AG04450 (cell line): ENCODE results near the gene NME9. TPM values are rescaled to one million over a fixed set of nuclear protein-coding genes. Genes with fewer than 3 reads are reported as not detected.

Source experiments
- CTCF ChIA-PET: fragments of 300-600, 350-600 bp; formaldehyde crosslinking; extraction: SDS; loops from one replicate; lab custom pipeline; 2022; ENCODE audit warnings: antibody characterized with exemption, inconsistent platforms; lab: Charles Lee
- POLR2A ChIA-PET: fragments of 350-600 bp; formaldehyde crosslinking; extraction: SDS; loops from one replicate; lab custom pipeline; 2021; ENCODE audit warnings: antibody characterized with exemption, inconsistent platforms; lab: Yijun Ruan, JAX
- DNase-seq: peaks from one replicate; pipeline ENCODE4 v3.0.0-alpha.2; 2011; ENCODE audit warnings: low read depth, low spot score
- H3K27ac ChIP-seq: one replicate; pipeline ENCODE4 v1.5.1; 2012; ENCODE audit warnings: low read depth, low read length, control low read depth
- H3K27me3 ChIP-seq: one replicate; pipeline ENCODE4 v1.6.0; 2012; ENCODE audit warnings: low read length; ENCODE audit not compliant: control insufficient read depth, insufficient read depth
- H3K4me3 ChIP-seq: 2 replicates; pipeline ENCODE4 v1.5.1; 2011; ENCODE audit warnings: mild to moderate bottlenecking, low read depth, low read length, control low read depth
- H3K9me3 ChIP-seq: 2 replicates; pipeline ENCODE4 v1.5.1; 2012; ENCODE audit warnings: low read length; ENCODE audit not compliant: control insufficient read depth, insufficient read depth
- polyA plus RNA-seq: library from polyadenylated mRNA; depleted of rRNA; stranded (reverse); fragments of >200 nt; gene quantifications from 2 replicates; pipeline ENCODE4 v1.2.3, GENCODE V29; 2011
- TF ChIP-seq, protein P1 (sequence below): IDR thresholded peaks from 2 replicates; pipeline ENCODE4 v1.5.1; 2011; ENCODE audit warnings: low read depth, low read length, control low read depth, inconsistent platforms

The NME9 gene
- polyA plus RNA-seq, 1 experiment: 0.19 TPM

DNA sequence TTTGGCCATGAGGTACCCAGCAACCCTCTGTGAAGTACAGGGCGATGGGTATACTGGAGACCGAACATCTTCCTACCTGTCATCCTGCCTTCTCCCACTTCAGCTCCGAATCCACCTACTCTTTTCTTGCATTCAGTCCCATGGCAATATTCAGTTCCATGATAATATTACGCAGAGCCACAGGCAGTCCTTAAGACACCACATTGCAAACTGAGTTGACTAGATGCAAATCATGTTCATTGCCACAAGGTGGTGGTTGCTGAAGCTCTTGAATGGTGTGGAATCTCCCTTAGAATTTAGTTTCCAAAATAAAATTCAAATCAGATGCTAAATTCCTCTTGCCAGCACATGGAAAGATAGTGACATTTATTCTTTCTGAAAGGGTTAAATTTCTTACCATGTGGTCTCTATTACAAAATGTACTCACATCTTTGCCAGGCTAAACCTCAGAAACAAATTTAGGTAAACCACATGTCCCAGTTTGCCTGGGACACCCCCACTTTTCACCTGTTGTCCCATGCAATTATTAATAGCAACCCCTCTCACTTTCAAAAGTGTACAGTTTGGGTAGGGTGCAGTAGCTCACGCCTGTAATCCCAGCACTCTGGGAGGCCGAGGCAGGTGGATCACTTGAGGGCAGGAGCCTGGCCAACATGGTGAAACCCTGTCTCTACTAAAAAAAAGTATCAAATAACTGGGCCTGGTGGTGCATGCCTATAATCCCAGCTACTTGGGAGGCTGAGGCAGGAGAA is 1.7 kb upstream of the NME9 start:
- peaks cover 8% of the 10 kb centered on the region for H3K27me3 ChIP-seq
- TF ChIP-seq, protein P1, sequence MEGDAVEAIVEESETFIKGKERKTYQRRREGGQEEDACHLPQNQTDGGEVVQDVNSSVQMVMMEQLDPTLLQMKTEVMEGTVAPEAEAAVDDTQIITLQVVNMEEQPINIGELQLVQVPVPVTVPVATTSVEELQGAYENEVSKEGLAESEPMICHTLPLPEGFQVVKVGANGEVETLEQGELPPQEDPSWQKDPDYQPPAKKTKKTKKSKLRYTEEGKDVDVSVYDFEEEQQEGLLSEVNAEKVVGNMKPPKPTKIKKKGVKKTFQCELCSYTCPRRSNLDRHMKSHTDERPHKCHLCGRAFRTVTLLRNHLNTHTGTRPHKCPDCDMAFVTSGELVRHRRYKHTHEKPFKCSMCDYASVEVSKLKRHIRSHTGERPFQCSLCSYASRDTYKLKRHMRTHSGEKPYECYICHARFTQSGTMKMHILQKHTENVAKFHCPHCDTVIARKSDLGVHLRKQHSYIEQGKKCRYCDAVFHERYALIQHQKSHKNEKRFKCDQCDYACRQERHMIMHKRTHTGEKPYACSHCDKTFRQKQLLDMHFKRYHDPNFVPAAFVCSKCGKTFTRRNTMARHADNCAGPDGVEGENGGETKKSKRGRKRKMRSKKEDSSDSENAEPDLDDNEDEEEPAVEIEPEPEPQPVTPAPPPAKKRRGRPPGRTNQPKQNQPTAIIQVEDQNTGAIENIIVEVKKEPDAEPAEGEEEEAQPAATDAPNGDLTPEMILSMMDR: peak; percentile 43
- ChIA-PET POLR2A (no interaction called here), CTCF (interaction anchor here (0.6 to 5.5 kb wide), 13 partner anchors 14 to 852 kb away, joined by 3 to 36 read pairs (median 5); partner anchors contain the start of genes CEP70 and MRAS)
- no peaks in the 10 kb centered on the region; the same call in 1 of the 2 replicates for H3K9me3 ChIP-seq
- no peak for DNase-seq
- H3K4me3 ChIP-seq: no peak overlapping the region
- H3K27ac ChIP-seq: no peak overlapping the region

DNA sequence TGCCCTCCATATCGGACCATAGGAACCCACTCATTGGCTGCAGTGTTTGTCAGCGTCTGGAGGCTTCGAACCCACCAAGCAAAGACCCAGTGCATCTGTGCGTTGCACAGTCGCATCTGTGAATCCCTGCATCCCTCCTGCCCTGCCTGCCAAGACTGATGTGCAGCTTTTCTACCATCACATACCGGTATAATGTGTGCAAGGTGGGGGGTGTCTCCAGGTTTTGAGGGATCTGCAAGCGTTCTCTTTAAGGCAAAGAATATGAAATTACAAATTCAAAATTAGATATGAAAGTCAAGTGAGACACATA is 288 bp upstream of the NME9 start:
- Histone ChIP-seq H3K27me3 (peaks cover 5% of the 10 kb centered on the region), H3K4me3 (peak overlapping the region; percentile 68), H3K9me3 (no peaks in the 10 kb centered on the region; the same call in 1 of the 2 replicates), H3K27ac (no peak overlapping the region)
- ChIA-PET POLR2A (no interaction called here), CTCF (interaction anchor here (0.6 to 5.2 kb wide), 6 partner anchors 15 to 1933 kb away, joined by 3 to 36 read pairs (median 4); partner anchors contain the start of gene MRAS)
- TF ChIP-seq, protein P1: no peak
- DNase-seq: no peak

DNA sequence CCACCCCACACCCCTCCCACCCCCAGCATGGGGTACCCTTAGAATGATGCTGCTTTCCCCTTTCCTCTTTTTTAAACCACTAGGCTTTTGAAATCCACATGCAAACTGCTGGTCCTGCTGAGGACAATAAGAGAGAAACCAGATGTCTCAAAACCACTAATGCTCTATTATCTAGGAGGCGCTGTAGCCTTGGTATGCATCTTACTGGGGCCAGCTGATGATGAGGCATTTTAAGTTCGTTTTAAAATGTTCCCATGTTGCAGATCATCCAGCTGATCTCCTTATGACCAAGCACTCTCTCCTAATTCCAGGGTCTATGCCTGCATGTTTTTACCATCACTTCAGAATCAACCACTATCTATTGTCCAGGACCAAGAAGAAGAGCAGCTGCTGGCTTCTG is 1.3 kb downstream of the NME9 start:
- no peak overlapping the region for H3K4me3 ChIP-seq
- ChIA-PET POLR2A (interaction anchor here (0.6 kb wide), 1 partner anchor 366 kb away, joined by 3 read pairs; no protein-coding TSS in a partner anchor), CTCF (interaction anchor here (0.8 to 5.2 kb wide), 8 partner anchors 8 to 139 kb away, joined by 3 to 36 read pairs (median 6); partner anchors contain the start of gene MRAS)

DNA sequence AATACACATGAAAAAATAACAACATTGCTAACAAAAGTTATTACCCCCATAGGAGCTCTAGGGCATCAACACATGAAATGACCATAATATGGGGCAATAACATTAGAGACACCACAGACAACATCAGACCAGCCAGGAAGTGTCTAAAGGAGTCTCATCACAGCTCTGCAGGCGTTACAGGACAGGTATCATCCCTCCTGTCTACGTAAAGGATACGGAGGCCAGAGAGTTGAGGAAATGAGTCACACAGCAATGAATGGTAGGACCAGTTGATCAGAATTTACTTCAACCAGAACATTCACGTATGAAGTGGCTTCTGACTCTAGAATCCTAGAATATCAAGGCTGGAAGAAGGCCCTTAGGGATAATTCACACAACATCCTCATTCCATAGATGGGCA is 1.8 kb downstream of the NME9 start:
- no peaks in the 10 kb centered on the region; the same call in 1 of the 2 replicates for H3K9me3 ChIP-seq
- TF ChIP-seq, protein P1: no peak
- ChIA-PET CTCF (interaction anchor here (1.1 to 2.5 kb wide), 5 partner anchors 22 to 138 kb away, joined by 3 to 11 read pairs (median 8); no protein-coding TSS in a partner anchor), POLR2A (no interaction called here)
- H3K27me3 ChIP-seq: peaks cover 5% of the 10 kb centered on the region
- no peak overlapping the region for H3K27ac ChIP-seq
- DNase-seq: no peak
- no peak overlapping the region for H3K4me3 ChIP-seq

More for the DNA sequence above, 1.3 kb downstream of the NME9 start:
- Histone ChIP-seq H3K27ac (no peak overlapping the region), H3K9me3 (no peaks in the 10 kb centered on the region; the same call in 1 of the 2 replicates), H3K27me3 (peaks cover 4% of the 10 kb centered on the region)
- DNase-seq: no peak
- TF ChIP-seq, protein P1: peak; percentile 21; the same call in 1 of the 2 replicates
